Prostate gland (tissue), 2 donors: ENCODE results near the gene TREM2.

Experiments used
- POLR2A ChIP-seq: fragments of 450-650 bp; IDR thresholded peaks from one replicate; pipeline ENCODE4 v1.6.1; 2016; ENCODE audit warnings: antibody characterized with exemption, mild to moderate bottlenecking
- TF ChIP-seq, protein P1 (sequence below), 4 experiments: fragments of 200-600 bp in 2 of 4; fragments of 450-650 bp in 2 of 4; sonication (generic) in 2 of 4; IDR thresholded peaks; 1 replicate in 3 of 4; 2 replicates in 1 of 4; pipeline ENCODE4 v1.5.1; 2016 to 2019; ENCODE audit warnings: antibody characterized with exemption in 4 of 4, mild to moderate bottlenecking in 2 of 4, moderate library complexity in 2 of 4

GRCh38 chr6:41163419-41163717 lies 452 bp upstream of the TREM2 start:
- TF ChIP-seq, protein P1, sequence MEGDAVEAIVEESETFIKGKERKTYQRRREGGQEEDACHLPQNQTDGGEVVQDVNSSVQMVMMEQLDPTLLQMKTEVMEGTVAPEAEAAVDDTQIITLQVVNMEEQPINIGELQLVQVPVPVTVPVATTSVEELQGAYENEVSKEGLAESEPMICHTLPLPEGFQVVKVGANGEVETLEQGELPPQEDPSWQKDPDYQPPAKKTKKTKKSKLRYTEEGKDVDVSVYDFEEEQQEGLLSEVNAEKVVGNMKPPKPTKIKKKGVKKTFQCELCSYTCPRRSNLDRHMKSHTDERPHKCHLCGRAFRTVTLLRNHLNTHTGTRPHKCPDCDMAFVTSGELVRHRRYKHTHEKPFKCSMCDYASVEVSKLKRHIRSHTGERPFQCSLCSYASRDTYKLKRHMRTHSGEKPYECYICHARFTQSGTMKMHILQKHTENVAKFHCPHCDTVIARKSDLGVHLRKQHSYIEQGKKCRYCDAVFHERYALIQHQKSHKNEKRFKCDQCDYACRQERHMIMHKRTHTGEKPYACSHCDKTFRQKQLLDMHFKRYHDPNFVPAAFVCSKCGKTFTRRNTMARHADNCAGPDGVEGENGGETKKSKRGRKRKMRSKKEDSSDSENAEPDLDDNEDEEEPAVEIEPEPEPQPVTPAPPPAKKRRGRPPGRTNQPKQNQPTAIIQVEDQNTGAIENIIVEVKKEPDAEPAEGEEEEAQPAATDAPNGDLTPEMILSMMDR (IDR thresholded peaks at IDR 0.05), result no peak
- TF ChIP-seq POLR2A, result no peak
